NT2/D1 (cell line): ENCODE data around the gene PAPPA.

Experiments used
- DNase-seq: peaks from one replicate; pipeline ENCODE4 v3.0.0-alpha.2; 2011; ENCODE audit warnings: low read depth, low spot score
- H3K27me3 ChIP-seq: 2 replicates; pipeline ENCODE4 v1.6.0; 2011; ENCODE audit warnings: mild to moderate bottlenecking; ENCODE audit not compliant: insufficient read length, insufficient read depth
- H3K36me3 ChIP-seq: 2 replicates; pipeline ENCODE4 v1.6.1; 2011; ENCODE audit warnings: mild to moderate bottlenecking, low read length, mixed read lengths; ENCODE audit not compliant: insufficient read depth, insufficient read length
- H3K4me1 ChIP-seq: 2 replicates; pipeline ENCODE4 v1.5.1; 2011; ENCODE audit not compliant: insufficient read depth, insufficient read length
- H3K4me3 ChIP-seq: 2 replicates; pipeline ENCODE4 v1.5.1; 2011; ENCODE audit warnings: low read depth; ENCODE audit not compliant: insufficient read length
- H3K9ac ChIP-seq: 2 replicates; pipeline ENCODE4 v1.6.0; 2011; ENCODE audit warnings: low read depth; ENCODE audit not compliant: insufficient read length
- H3K9me3 ChIP-seq: 2 replicates; pipeline ENCODE4 v1.5.1; 2011; ENCODE audit warnings: mild to moderate bottlenecking, low read length; ENCODE audit not compliant: insufficient read depth
- SUZ12 ChIP-seq: IDR thresholded peaks from 2 replicates; pipeline ENCODE4 v1.6.1; 2011; ENCODE audit not compliant: insufficient read length, insufficient read depth; ENCODE audit errors: extremely low read depth
- YY1 ChIP-seq: IDR thresholded peaks from 2 replicates; pipeline ENCODE4 v1.6.1; 2011; ENCODE audit not compliant: insufficient read length, insufficient read depth
- ZNF274 ChIP-seq: IDR thresholded peaks from 2 replicates; pipeline ENCODE4 v1.6.1; 2011; ENCODE audit warnings: mild to moderate bottlenecking, low read depth, low read length

Gene PAPPA

DNA sequence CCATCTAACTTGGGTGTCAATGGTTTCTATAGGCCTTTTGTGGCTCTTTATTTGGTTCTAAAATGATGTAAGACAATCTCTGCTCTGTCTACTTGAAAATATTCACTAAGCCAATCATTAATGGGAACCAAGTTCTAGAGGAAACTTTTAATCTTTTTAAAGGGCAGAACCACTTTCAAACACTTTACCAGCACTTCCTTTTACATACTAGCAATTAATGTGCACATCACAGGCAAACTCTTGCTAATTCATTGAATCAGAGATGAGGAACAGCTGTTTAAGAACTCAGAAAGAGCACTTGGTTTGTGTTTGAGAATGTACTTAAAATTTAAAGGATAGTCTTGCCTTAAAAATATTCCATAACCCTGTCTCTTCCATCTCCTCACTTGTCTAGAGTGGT lies 83.4 kb downstream of the PAPPA start:
- no peaks in the 10 kb centered on the region for H3K4me1 ChIP-seq
- no peaks in the 10 kb centered on the region for H3K27me3 ChIP-seq
- no peak overlapping the region for H3K9ac ChIP-seq
- peaks cover 50% of the 10 kb centered on the region for H3K36me3 ChIP-seq
- no peak overlapping the region for H3K4me3 ChIP-seq
- no peaks in the 10 kb centered on the region for H3K9me3 ChIP-seq
- no peak for TF ChIP-seq ZNF274
- no peak for TF ChIP-seq YY1
- TF ChIP-seq SUZ12 = no peak
- DNase-seq = no peak

DNA sequence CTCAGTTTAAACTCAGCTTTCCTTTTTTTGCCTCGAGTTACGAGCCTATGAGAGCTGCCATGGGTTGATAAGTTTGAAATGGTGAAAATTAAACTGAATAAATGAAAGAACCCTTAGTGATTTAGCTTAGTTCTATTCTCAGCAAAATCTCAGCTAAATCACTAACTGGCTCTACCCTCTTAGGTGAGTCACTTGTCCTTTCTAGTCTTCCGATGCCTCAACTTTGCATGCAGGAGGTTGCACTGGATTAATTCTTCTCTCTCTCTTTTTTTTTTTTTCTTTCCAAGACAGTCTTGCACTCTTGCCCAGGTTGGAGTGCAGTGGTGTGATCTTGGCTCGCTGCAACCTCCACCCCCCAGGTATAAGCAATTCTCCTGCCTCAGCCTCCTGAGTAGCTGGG lies 83.9 kb downstream of the PAPPA start:
- Histone ChIP-seq H3K36me3 (peaks cover 50% of the 10 kb centered on the region), H3K4me1 (no peaks in the 10 kb centered on the region)
- DNase-seq = no peak

DNA sequence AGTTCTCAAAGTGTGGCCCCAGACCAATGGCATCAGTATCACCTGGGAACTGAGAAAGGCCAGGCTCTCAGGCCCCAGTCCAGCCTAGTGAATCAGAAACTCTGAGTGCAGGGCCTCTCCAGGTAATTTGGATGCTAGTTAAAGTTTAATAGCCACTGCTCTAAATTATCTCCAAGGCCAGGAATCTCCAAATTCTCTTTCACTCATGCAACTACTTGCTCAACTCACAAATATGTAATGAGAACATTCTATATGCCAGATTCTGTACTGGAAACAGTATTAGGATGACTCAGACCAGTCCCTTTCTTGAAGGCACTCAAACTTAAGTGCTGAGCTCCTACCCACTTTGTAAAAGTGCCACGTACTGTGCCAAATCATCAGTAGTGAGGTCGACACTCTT lies 84.6 kb downstream of the PAPPA start:
- no peak overlapping the region for H3K4me3 ChIP-seq
- no peak overlapping the region for H3K9ac ChIP-seq
- H3K4me1 ChIP-seq = no peaks in the 10 kb centered on the region
- H3K36me3 ChIP-seq = peaks cover 49% of the 10 kb centered on the region
- H3K27me3 ChIP-seq = no peaks in the 10 kb centered on the region
- H3K9me3 ChIP-seq = no peaks in the 10 kb centered on the region
- DNase-seq = no peak
- TF ChIP-seq YY1 (no peak), ZNF274 (no peak), SUZ12 (no peak)

More for the DNA sequence above, 83.9 kb downstream of the PAPPA start:
- Histone ChIP-seq H3K27me3 (no peaks in the 10 kb centered on the region), H3K9me3 (no peaks in the 10 kb centered on the region), H3K4me3 (no peak overlapping the region), H3K9ac (no peak overlapping the region)
- TF ChIP-seq ZNF274 = no peak
- no peak for TF ChIP-seq SUZ12
- no peak for TF ChIP-seq YY1

DNA sequence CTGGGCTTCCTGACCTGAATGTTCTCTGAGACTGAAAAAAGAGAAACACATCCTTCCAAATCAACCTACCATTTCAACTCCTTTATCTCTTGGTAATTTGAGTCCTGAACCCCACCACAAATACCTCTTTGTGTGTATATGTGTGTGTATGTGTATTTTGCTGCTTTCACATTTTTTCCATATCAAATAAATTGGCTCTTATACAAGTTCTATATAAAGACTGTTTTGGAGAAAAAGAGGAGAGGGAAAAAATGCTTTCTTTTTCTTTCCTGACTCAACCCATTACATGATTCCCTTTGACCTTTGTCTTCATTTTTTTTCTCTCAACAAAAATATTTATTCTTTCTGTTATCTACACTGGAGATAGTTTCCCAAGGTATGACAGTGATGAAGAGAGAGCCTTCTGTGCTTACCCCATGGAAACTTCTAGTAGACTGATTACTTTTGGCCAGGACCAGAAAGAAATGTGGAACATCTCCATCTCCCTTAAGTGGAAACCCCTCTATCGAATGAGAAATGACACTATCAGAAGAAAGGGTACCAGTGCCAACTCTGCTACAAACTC lies 85.3 kb downstream of the PAPPA start:
- no peaks in the 10 kb centered on the region for H3K9me3 ChIP-seq
- no peaks in the 10 kb centered on the region for H3K27me3 ChIP-seq
- peaks cover 49% of the 10 kb centered on the region for H3K36me3 ChIP-seq
- H3K4me1 ChIP-seq = no peaks in the 10 kb centered on the region
- H3K4me3 ChIP-seq = no peak overlapping the region
- H3K9ac ChIP-seq = no peak overlapping the region
- TF ChIP-seq SUZ12 (no peak), YY1 (no peak), ZNF274 (no peak)
- DNase-seq = no peak

DNA sequence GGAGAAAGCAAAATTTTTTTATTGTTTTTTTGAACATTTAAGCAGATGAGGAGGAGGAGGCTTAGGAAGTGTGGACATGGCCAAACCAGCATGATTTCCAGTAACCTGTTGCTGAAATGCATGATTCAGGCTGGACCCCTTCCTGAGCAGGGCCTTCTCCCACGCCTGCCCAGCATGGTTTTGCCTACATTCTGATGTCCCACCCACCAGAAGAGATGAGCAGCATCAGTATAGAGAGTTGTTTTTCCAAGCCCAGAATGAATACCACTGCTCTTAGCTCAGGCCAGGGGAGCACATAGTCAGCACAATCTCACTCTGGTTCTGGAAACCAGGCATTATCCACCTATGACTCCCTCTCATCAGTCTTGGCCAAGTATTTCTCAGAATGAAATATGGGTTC lies 90.1 kb downstream of the PAPPA start:
- Histone ChIP-seq H3K9me3 (no peaks in the 10 kb centered on the region), H3K4me1 (no peaks in the 10 kb centered on the region), H3K27me3 (no peaks in the 10 kb centered on the region), H3K9ac (no peak overlapping the region), H3K4me3 (no peak overlapping the region), H3K36me3 (peaks cover 49% of the 10 kb centered on the region)
- no peak for DNase-seq
- no peak for TF ChIP-seq YY1
- TF ChIP-seq SUZ12 = no peak
- no peak for TF ChIP-seq ZNF274

DNA sequence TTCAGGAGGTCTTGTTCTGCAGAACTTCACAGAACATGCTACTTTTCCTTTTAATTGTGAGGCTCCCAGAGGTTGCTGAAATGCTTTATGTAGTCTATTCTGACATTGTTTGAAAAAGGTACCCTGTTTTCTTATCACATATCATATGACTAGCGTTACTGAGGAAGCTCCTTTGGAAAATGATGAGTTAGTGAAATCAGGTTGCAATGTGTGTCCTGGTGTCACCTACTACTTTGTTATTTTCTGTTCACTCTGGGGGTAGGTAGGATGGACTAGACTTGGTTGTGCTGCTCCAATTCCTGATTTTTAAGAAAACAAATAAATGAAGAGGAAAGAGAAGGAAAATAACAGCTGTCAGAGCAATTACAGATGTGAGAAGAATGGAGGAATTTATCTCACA lies 93.7 kb downstream of the PAPPA start:
- Histone ChIP-seq H3K9ac (no peak overlapping the region), H3K36me3 (peaks cover 42% of the 10 kb centered on the region), H3K27me3 (no peaks in the 10 kb centered on the region), H3K9me3 (no peaks in the 10 kb centered on the region), H3K4me1 (no peaks in the 10 kb centered on the region), H3K4me3 (no peak overlapping the region)
- TF ChIP-seq ZNF274 = no peak
- TF ChIP-seq YY1 = no peak
- no peak for TF ChIP-seq SUZ12
- DNase-seq = no peak

DNA sequence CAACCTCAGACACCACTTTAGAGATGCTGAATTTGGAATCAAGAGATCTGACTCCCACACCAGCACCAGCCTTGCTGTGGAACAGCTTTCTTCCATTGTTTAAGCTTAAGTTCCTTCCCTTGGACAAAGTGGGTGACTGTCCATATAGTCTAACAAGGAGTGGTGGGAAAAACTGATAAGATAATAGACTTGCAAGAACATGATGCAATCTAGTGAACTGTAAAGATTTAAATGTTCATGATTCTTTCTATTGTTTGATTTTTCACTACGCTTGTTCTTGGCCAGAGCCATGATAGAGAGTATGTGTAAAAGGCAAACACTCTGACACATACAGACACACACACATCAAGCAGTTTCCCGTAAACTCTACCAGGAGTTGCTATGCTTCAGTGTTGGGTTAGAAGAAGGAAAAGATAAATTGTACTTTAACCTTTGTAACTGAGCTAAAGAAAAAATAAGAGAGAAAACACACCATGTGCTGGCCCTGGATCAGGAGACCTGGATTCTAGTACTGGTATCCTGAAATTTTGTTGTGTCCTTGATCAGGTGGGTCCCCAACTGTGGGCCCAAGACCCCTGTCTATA lies 94.3 kb downstream of the PAPPA start:
- no peak for DNase-seq
- Histone ChIP-seq H3K9ac (no peak overlapping the region), H3K4me3 (no peak overlapping the region), H3K27me3 (no peaks in the 10 kb centered on the region), H3K9me3 (no peaks in the 10 kb centered on the region), H3K4me1 (no peaks in the 10 kb centered on the region), H3K36me3 (peaks cover 39% of the 10 kb centered on the region)
- TF ChIP-seq SUZ12 (no peak), YY1 (no peak), ZNF274 (no peak)

DNA sequence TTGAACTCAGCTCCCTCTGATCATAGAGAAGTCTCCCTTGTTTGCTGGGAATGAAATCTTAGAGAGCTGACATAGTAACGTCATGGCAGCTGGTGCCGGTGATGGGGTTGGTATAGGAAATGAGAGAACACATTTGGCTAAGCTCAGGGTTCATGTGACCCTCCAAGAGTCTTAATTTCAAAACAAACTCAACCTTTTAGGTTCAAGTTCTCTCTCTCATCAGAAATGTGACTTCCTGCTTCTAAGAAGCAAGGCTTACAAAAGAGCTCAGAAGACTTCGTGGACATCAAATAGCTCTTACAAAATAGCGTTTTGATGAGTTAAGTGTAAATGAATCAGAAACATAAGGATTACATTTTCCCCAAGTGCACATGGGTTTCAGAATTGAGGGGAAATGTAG lies 97.3 kb downstream of the PAPPA start:
- no peak for DNase-seq
- H3K9ac ChIP-seq = no peak overlapping the region
- H3K9me3 ChIP-seq = no peaks in the 10 kb centered on the region
- TF ChIP-seq ZNF274 = no peak
- no peak for TF ChIP-seq YY1
- no peak for TF ChIP-seq SUZ12
- H3K27me3 ChIP-seq = no peaks in the 10 kb centered on the region
- H3K36me3 ChIP-seq = peaks cover 36% of the 10 kb centered on the region
- no peaks in the 10 kb centered on the region for H3K4me1 ChIP-seq
- no peak overlapping the region for H3K4me3 ChIP-seq
